HG02588 (cell line): ENCODE results near the gene GXYLT2.

Experiments used
- ATAC-seq: cut with Tn5 transposase; IDR thresholded peaks from one replicate; pipeline ENCODE4 v1.9.1; 2021; ENCODE audit warnings: mild to moderate bottlenecking, moderate library complexity; ENCODE audit not compliant: unreplicated experiment

Gene GXYLT2

GRCh38 chr3:72887705-72888545 lies at the start of gene GXYLT2:
TSS of gene GXYLT2 (plus strand) at chr3:72888046. CDS start at chr3:72888234, 188 bp downstream.
- ATAC-seq: peak; percentile 58

GRCh38 chr3:72839057-72839456 lies 48.8 kb upstream of the GXYLT2 start:
- ATAC-seq: no peak

GRCh38 chr3:72844436-72844993 lies 43.3 kb upstream of the GXYLT2 start:
- ATAC-seq: no peak

GRCh38 chr3:72846166-72846565 lies 41.7 kb upstream of the GXYLT2 start:
- ATAC-seq: no peak

GRCh38 chr3:72847282-72847681 lies 40.6 kb upstream of the GXYLT2 start:
- no peak for ATAC-seq

- ATAC-seq: peak; percentile 96
Observed at GRCh38 chr3:72847751-72848702, 39.8 kb upstream of the GXYLT2 start, which contains the start of gene SHQ1. TSS of gene SHQ1 (minus strand) at chr3:72848445. CDS start at chr3:72848340, 105 bp downstream.

GRCh38 chr3:72848703-72849081 lies 39.2 kb upstream of the GXYLT2 start:
- ATAC-seq: peak; percentile 27

GRCh38 chr3:72855001-72855400 lies 32.8 kb upstream of the GXYLT2 start:
- no peak for ATAC-seq

GRCh38 chr3:72860053-72860452 lies 27.8 kb upstream of the GXYLT2 start:
- ATAC-seq: no peak

GRCh38 chr3:72860846-72861245 lies 27.0 kb upstream of the GXYLT2 start:
- ATAC-seq: no peak

GRCh38 chr3:72862314-72863090 lies 25.3 kb upstream of the GXYLT2 start:
- ATAC-seq: no peak

- ATAC-seq: no peak
Observed at GRCh38 chr3:72872183-72872582, 15.7 kb upstream of the GXYLT2 start.

- ATAC-seq: no peak
Observed at GRCh38 chr3:72887343-72887704, 522 bp upstream of the GXYLT2 start.

- ATAC-seq: no peak
Observed at GRCh38 chr3:72888546-72889309, 882 bp downstream of the GXYLT2 start.

- no peak for ATAC-seq
Observed at GRCh38 chr3:72889310-72890165, 1.7 kb downstream of the GXYLT2 start.

- ATAC-seq: no peak
Observed at GRCh38 chr3:72890166-72890925, 2.5 kb downstream of the GXYLT2 start.

GRCh38 chr3:72891053-72891855 lies 3.4 kb downstream of the GXYLT2 start:
- ATAC-seq: no peak
